Right cardiac atrium (tissue), 5 donors: ENCODE data around the gene BSPRY. TPM values are rescaled to one million over a fixed set of nuclear protein-coding genes. Genes with fewer than 3 reads are reported as not detected.
"Not testable (repeated sequence)": the region's sequence is repeated elsewhere in the genome, so short reads cannot be mapped to it uniquely, and the experiment has no call there.

Experiments
- ATAC-seq, 2 donors: fragments of 200-7000 bp; cut with Tn5 transposase; one replicate each; pipeline versions ENCODE4 v1.8.0 to v1.9.1; 2020; ENCODE audit warnings: moderate library complexity in 2 of 2, mild to moderate bottlenecking in 1 of 2
- DNase-seq, 3 donors: peaks; one replicate each; pipeline ENCODE4 v3.0.0-alpha.2; 2020
- H3K27ac ChIP-seq: one replicate; pipeline ENCODE4 v1.5.1; 2013; ENCODE audit warnings: mild to moderate bottlenecking, low read length, control low read depth, moderate library complexity
- H3K27me3 ChIP-seq: one replicate; pipeline ENCODE4 v1.6.1; 2013; ENCODE audit not compliant: control insufficient read depth, insufficient read depth
- H3K4me1 ChIP-seq: one replicate; pipeline ENCODE4 v1.6.1; 2013; ENCODE audit warnings: low read length; ENCODE audit not compliant: control insufficient read depth, insufficient read depth
- H3K4me3 ChIP-seq: one replicate; pipeline ENCODE4 v1.5.1; 2013; ENCODE audit warnings: low read length, control low read depth
- H3K9me3 ChIP-seq: one replicate; pipeline ENCODE4 v1.6.1; 2013; ENCODE audit warnings: low read length; ENCODE audit not compliant: control insufficient read depth
- WGBS: extraction: QIAGEN DNeasy Blood & Tissue Kit; methylation state at CpG from one replicate; pipeline ENCODE4 v1.1.7; 2013; 5-methylcytosine and 5-hydroxymethylcytosine counted together
- intact Hi-C, 4 donors: fragments of 100-400 bp; cut with DNase I; formaldehyde crosslinking; loops; one replicate each; pipeline versions ENCODE4 v1.11.0 to v1.14.0; 2022 to 2023
- polyA plus RNA-seq: library from polyadenylated mRNA; stranded (reverse); fragments of 200-250 nt; gene quantifications from one replicate; pipeline ENCODE4 v1.2.3, GENCODE V29; 2013
- total RNA-seq, 4 donors: library from RNA; stranded (reverse); fragmentation: NEBNext Ultra II Directional; extraction: Animal tissue kit (Norgen Biotek cat#: 25700); gene quantifications; one replicate each; pipeline ENCODE4 v1.2.1, GENCODE V29; 2021
- donor health status: healthy with polysubstance abuse.
- donor health status: DM: no; HTN: yes; CAD: no.
- donor health status: DM: no; HTN: no; CAD: no.
- donor health status: DM: no; HTN: yes; CAD: no; lungs with severe emphysema.
- donor health status: DM: yes; HTN: yes; CAD: no.

The BSPRY gene
- total and polyA plus RNA-seq, 5 donors = 0.21 to 2.3 (median 1.4) TPM

DNA sequence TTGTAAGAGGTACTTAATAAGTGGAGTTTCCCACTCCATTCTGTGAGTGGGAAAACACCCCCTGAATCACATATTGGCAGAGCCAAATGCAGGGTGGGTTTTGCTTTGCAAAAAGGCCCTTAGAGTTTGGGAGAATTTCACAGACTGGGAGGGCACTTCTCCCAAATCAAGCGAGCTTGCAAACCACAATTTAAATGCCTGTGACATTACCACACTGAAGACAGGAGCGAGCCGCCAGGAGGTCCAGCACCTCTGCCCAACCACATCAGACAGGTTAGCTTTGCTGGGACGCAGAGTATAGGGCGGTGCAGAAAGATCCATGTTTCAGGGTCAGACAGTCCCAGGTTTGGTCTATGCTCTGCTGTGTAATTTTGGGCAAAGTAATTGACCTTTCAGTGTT, 49.5 kb downstream of the BSPRY start:
- Histone ChIP-seq H3K9me3 (no peaks in the 10 kb centered on the region), H3K27ac (no peak overlapping the region), H3K4me1 (peaks cover 6% of the 10 kb centered on the region), H3K27me3 (no peaks in the 10 kb centered on the region), H3K4me3 (no peak overlapping the region)
- WGBS = 89% methylated on average over 5 of the region's 5 CpGs
- intact Hi-C loops = loop anchor here in 1 of 4 donors (10.0 kb wide), 1 partner anchor 84 kb away; no protein-coding TSS in a partner anchor
- ATAC-seq (no peak), DNase-seq (no peak)

DNA sequence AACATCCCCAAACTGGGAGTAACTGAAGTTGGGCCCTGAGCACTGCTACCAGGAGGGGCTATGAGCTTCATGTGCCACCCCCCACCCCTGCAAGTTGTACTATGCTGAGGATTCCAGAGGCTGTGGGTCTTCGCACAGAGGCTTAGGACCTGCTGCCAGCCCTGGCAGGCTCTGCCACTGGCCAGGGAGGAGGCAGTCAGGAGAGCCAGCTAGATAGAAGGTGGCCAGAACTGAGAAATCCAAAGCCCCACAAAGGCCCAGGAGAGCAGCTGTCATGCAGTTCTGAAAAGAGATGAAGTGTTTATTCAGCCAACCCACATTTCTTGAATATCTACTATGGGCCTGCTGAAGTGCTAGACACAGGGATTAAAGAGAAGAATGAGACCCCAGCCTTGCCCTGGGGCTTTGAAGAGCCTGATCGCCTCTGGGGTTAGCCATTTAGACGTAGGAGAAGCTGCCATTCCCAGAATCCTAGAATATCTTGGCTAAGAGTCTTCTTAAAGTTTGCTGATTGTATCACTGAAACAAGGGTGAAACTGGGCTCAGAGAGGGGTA, 50.4 kb downstream of the BSPRY start:
- Histone ChIP-seq H3K4me1 (peaks cover 6% of the 10 kb centered on the region), H3K27ac (no peak overlapping the region), H3K4me3 (no peak overlapping the region), H3K27me3 (no peaks in the 10 kb centered on the region), H3K9me3 (no peaks in the 10 kb centered on the region)
- ATAC-seq (no peak), DNase-seq (no peak)
- intact Hi-C loops = loop anchor here (10.0 kb wide), 2 partner anchors 85 to 125 kb away; partner anchors contain the start of genes CDC26 (in 1 of the 4) and PRPF4 (in 1 of the 4)
- 69% methylated on average over 3 of the region's 3 CpGs for WGBS

DNA sequence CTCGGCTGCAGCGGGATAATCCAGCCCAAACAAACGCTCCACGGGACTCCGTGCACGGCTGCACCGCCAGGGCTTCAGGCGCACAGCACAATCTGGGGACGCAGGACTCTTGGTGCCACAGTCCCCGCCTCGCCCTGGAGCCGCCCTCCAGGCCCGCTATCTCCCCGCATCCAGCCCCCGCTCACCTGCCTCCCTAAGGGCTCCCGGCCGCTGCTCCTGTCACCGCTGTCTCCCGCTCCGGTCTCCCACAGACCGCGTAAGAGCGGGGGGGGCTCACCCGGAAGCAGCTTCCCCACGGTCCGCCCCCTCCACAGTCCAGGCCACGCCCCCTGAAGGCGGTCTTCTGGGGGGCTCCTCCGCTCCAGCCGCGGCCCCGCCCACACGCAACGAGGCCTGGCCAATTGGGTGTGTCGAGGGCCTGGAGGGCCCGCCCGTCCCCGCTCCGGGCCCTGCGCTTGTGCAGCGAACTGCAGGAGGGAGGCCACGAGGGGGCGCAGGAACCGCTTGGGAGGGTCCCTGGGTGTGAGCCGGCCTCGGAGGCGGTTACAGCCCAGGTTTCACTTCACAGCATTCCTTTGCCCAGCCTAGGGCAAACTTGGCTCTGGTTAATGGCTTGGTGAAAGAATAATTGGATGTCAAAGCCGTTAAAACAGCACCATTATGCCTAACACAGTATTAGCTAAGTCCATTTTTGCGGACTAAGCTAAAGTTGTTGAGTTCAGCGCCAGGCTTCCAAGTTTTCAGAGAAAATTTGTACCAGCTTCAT, 51.9 kb downstream of the BSPRY start, which contains the start of gene ALAD:
ALAD (minus strand) TSS at position 258 of the 766 bp plus-strand sequence. CDS start 7,725 bp downstream, outside the sequence.
- intact Hi-C loops = loop anchor here in 3 of 4 donors (10.0 kb wide), 2 partner anchors 86 to 126 kb away; partner anchors contain the start of genes CDC26 (in 1 of the 3) and PRPF4 (in 1 of the 3)
- peak within 1 kb of the TSS; percentile 13 for H3K27ac ChIP-seq
- no peaks in the 10 kb centered on the region for H3K9me3 ChIP-seq
- WGBS = 2% methylated on average over 50 of the region's 50 CpGs
- peaks cover 6% of the 10 kb centered on the region for H3K4me1 ChIP-seq
- peak within 1 kb of the TSS; percentile 75 for H3K4me3 ChIP-seq
- ATAC-seq (peak; percentile 100), DNase-seq (peak; percentile 100)
- H3K27me3 ChIP-seq = no peaks in the 10 kb centered on the region

DNA sequence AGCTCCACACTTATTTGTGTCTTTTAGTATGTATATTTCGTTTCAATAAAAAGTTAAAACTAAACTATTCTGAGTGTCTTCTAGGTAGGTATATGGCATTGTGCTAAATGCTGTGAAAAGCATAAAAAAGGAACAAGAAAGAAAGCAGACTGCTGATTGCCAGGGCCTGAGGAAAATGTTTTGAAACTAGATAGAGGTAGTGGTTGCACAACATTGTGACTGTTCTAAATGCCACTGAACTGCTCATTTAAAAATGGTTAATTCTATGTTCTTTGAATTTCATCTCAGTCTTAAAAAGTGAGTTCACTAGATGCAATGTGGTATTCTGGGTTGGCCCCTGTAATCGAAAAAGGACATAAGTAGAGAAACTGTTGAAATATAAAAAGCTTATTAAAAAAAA, 54.3 kb downstream of the BSPRY start:
- H3K4me3 ChIP-seq = no peak overlapping the region
- no peak for ATAC-seq
- H3K4me1 ChIP-seq = peaks cover 5% of the 10 kb centered on the region
- no peaks in the 10 kb centered on the region for H3K9me3 ChIP-seq
- DNase-seq = no peak
- H3K27me3 ChIP-seq = no peaks in the 10 kb centered on the region
- intact Hi-C loops = loop anchor here in 3 of 4 donors (10.0 kb wide), 2 partner anchors 89 to 129 kb away; partner anchors contain the start of genes CDC26 (in 1 of the 3) and PRPF4 (in 1 of the 3)
- WGBS = 77% methylated on average over 2 of the region's 2 CpGs
- no peak overlapping the region for H3K27ac ChIP-seq

DNA sequence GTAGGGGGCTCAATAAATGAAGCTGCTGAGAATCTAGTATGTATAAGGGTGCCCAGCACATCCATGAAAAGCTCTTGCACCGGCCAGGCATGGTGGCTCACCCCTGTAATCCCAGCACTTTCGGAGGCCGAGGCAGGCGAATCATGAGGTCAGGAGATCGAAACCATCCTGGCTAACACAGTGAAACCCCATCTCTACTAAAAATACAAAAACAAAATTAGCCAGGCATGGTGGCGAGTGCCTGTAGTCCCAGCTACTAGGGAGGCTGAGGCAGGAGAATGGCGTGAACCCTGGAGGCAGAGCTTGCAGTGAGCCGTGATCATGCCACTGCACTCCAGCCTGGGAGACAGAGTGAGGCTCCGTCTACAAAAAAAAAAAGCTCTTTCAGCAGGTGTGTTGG, 57.0 kb downstream of the BSPRY start:
- not testable (repeated sequence) for ATAC-seq, H3K9me3 ChIP-seq, H3K4me1 ChIP-seq, H3K27me3 ChIP-seq, H3K4me3 ChIP-seq, H3K27ac ChIP-seq, DNase-seq
- intact Hi-C loops = loop anchor here in 3 of 4 donors (5.0 to 10.0 kb wide), 3 partner anchors 92 to 132 kb away; partner anchors contain the start of genes CDC26 (in 1 of the 3) and PRPF4 (in 1 of the 3)
- whole genome bisulfite sequencing = 86% methylated on average over 9 of the region's 9 CpGs

DNA sequence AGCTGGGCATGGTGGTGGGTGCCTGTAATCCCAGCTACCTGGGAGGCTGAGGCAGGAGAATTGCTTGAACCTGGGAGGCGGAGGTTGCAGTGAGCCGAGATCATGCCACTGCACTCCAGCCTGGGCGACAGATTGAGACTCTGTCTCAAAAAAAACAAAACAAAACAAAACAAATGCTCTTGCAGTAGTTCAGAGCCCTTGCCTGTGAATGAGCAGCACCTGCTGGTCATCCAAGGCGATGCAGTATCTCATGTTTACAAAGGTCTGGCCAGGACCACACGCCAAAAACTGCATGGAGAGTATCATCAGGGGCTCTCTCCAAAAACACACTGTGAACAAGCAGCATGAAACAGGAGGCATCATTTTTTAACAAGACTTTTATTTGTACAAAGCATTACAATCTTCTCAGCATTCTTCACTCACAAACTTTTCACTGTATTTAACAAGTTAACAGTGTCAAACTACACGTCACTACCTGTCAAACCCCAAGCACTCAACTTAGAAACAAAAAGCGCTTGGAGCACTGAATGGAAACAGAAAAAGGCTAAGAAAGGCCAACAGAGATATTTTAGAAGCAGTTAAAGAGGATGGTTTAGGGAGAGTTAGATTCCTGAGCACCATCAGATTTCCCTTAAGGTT, 57.7 kb downstream of the BSPRY start:
- ATAC-seq, H3K4me1 ChIP-seq, H3K9me3 ChIP-seq, H3K4me3 ChIP-seq, H3K27me3 ChIP-seq, H3K27ac ChIP-seq: not testable (repeated sequence)
- WGBS = 25% methylated on average over 7 of the region's 7 CpGs
- intact Hi-C loops = loop anchor here in 3 of 4 donors (5.0 to 10.0 kb wide), 3 partner anchors 92 to 132 kb away; partner anchors contain the start of genes CDC26 (in 1 of the 3) and PRPF4 (in 1 of the 3)
- DNase-seq = peak; percentile 58 to 83 (median 79)

DNA sequence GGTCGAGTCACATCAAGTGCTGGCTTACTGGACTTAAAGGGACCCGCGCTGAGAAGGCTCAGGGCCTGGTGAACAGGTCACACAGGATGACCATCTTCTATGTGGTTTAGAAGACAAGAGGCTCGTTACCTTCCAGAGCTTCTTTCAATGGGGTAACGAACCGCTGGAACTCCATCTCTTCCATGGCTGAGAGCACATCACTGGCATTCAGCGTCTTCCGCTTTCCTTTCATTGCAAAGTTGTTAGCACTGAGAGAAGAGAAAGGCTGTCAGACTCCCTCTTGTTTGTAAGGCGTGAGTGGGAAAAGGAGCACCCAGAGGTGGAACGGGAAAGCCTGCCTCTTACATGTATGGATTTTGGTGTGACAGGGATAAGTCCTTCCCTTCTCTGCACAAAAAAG, 60.1 kb downstream of the BSPRY start:
- Histone ChIP-seq H3K4me1 (no peaks in the 10 kb centered on the region), H3K4me3 (peak overlapping the region; percentile 94), H3K9me3 (no peaks in the 10 kb centered on the region), H3K27ac (peak overlapping the region; percentile 84), H3K27me3 (no peaks in the 10 kb centered on the region)
- ATAC-seq = no peak
- intact Hi-C loops = loop anchor here in 3 of 4 donors (5.0 to 10.0 kb wide), 3 partner anchors 95 to 135 kb away; partner anchors contain the start of genes CDC26 (in 1 of the 3) and PRPF4 (in 1 of the 3)
- DNase-seq = no peak
- WGBS = 45% methylated on average over 10 of the region's 10 CpGs

DNA sequence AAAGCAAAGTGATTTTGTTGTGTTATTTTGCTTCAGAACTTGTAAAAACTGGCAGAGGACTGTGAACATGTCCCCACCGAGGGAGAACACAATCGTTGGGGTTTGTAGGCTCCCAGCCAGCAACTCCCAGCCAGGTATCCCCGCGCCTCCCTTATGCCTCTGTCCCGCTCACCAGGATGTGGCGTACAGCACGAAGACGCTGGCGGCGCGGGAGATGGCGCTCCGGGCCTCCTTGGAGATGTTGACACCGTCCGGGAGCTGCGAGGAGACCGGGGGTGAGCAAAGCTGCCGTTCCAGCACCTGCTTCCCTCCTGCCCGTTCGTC, 60.5 kb downstream of the BSPRY start:
- Histone ChIP-seq H3K4me1 (no peaks in the 10 kb centered on the region), H3K9me3 (no peaks in the 10 kb centered on the region), H3K4me3 (peak overlapping the region; percentile 94), H3K27ac (peak overlapping the region; percentile 84), H3K27me3 (no peaks in the 10 kb centered on the region)
- ATAC-seq = no peak
- WGBS = under 1% methylated on average over 20 of the region's 20 CpGs
- intact Hi-C loops = loop anchor here in 3 of 4 donors (5.0 to 10.0 kb wide), 3 partner anchors 95 to 135 kb away; partner anchors contain the start of genes CDC26 (in 1 of the 3) and PRPF4 (in 1 of the 3)
- DNase-seq = no peak

DNA sequence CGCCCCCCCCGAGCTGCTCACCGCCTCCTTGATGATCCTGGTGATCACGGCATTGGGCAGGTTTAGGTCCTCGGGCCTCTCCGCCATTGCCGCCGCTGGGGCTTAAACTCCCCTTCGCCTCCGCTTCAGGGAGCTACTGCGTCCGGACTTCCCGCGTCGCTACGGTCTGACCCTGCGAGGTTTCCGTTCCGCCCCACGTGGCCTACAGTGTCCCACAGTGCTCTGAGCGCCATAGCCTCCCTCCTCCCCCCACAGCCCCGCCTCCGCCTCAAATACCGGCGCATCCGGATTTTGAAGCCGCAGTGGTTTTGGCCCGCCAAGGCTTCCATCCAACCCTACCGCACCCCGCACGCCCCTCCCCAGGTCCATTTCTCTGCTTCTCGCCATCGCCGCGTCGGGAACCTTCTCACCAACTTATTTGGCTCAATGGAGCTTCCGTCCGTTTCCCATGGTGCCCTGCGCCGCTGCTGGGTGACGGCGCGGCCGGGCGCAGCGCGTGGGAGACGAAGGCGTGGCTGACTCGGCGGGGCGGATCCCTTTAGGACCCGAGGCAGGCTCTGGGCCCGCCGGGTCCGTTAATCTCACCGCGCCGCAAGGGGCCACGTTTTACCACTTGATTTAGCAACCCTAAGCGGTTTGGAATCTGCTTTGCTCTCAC, 61.0 kb downstream of the BSPRY start, which contains the start of the genes C9orf43 and POLE3:
C9orf43 (plus strand) TSS at position 541 of the 658 bp plus-strand sequence. CDS start 2,747 bp downstream, outside the sequence.
POLE3 (minus strand) TSS at position 469 of the 658 bp plus-strand sequence; CDS start at position 87, 382 bp downstream.
- WGBS = under 1% methylated on average over 61 of the region's 61 CpGs
- Histone ChIP-seq H3K27me3 (no peaks in the 10 kb centered on the region), H3K4me3 (peak within 1 kb of the TSS; percentile 94), H3K27ac (peak within 1 kb of the TSS; percentile 84), H3K9me3 (no peaks in the 10 kb centered on the region), H3K4me1 (no peaks in the 10 kb centered on the region)
- intact Hi-C loops = no loop called here
- DNase-seq = peak; percentile 95 to 98 (median 98)
- peak; percentile 98 to 99 for ATAC-seq

DNA sequence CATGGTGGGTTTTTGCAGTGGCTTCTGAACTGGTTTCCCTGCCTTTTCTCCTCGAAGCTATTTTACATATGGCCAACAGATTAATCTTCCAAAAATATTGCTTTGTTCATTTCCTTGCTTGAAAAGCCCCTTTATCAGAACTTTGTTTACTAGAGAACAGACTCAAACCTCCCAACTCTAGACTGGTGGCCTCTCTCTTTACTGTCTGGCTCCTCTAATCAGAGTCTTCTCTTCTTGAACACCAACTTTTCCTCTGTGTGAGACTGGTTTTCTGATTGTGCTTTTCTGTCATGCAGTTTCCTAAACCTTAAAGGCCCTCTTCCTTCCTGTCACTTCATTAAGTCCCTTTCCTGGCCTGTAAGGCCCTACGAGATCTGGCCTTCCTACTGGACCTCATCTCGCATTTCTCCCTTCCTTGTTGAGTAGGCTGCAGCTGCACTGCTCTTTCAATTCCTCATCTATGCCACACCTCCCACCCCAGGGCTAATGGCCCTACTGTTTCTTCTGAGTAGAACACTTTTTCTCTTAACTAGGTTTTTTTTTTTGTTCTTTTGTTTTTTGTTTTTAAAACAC, 66.9 kb downstream of the BSPRY start:
- 51% methylated on average over 3 of the region's 3 CpGs for WGBS
- Histone ChIP-seq H3K9me3 (no peaks in the 10 kb centered on the region), H3K27me3 (no peaks in the 10 kb centered on the region), H3K4me1 (no peaks in the 10 kb centered on the region), H3K27ac (no peak overlapping the region), H3K4me3 (no peak overlapping the region)
- ATAC-seq (no peak), DNase-seq (no peak)
- intact Hi-C loops = no loop called here
